Fibroblast of skin of abdomen (primary cell): ENCODE data around the gene UBA6. TPM values are rescaled to one million over a fixed set of nuclear protein-coding genes. Genes with fewer than 3 reads are reported as not detected.
"Not testable (repeated sequence)": the region's sequence is repeated elsewhere in the genome, so short reads cannot be mapped to it uniquely, and the experiment has no call there.

ENCODE experiments used
- DNase-seq: peaks from one replicate; pipeline ENCODE4 v3.0.0-alpha.2; 2013
- polyA plus RNA-seq, 2 experiments: library from polyadenylated mRNA; unstranded; fragments of 120-200 nt; gene quantifications; one replicate each; pipeline ENCODE4 v1.2.1, GENCODE V29; 2013; ENCODE audit not compliant: insufficient read length in 2 of 2

Gene UBA6
- 53.3 TPM for polyA plus RNA-seq (2013, experiment 1 of 2; ENCODE audit: insufficient read length)
- 46.1 TPM for polyA plus RNA-seq (2013, experiment 2 of 2; ENCODE audit: insufficient read length)

- DNase-seq: peak; percentile 96
These were observed at the start of gene UBA6 for GRCh38 chr4:67700738-67701516. TSS of gene UBA6 (minus strand) at chr4:67701155. CDS start at chr4:67701119, 36 bp downstream.

GRCh38 chr4:67750691-67751090 is 49.7 kb upstream of the UBA6 start:
- DNase-seq: no peak

- DNase-seq: no peak
These were observed 48.3 kb upstream of the UBA6 start for GRCh38 chr4:67749286-67749685.

GRCh38 chr4:67746797-67747495 is 46.0 kb upstream of the UBA6 start:
- DNase-seq: peak; percentile 39

- peak; percentile 61 for DNase-seq
These were observed 43.8 kb upstream of the UBA6 start for GRCh38 chr4:67744561-67745283.

- no peak for DNase-seq
These were observed 42.2 kb upstream of the UBA6 start for GRCh38 chr4:67743194-67743593.

GRCh38 chr4:67736262-67736661 is 35.3 kb upstream of the UBA6 start:
- no peak for DNase-seq

GRCh38 chr4:67735325-67735724 is 34.4 kb upstream of the UBA6 start:
- DNase-seq: no peak

GRCh38 chr4:67730511-67730910 is 29.6 kb upstream of the UBA6 start:
- not testable (repeated sequence) for DNase-seq

- DNase-seq: peak; percentile 58
These were observed 26.3 kb upstream of the UBA6 start for GRCh38 chr4:67727124-67727850.

- DNase-seq: peak; percentile 39
These were observed 25.0 kb upstream of the UBA6 start for GRCh38 chr4:67725981-67726380.

GRCh38 chr4:67725132-67725531 is 24.2 kb upstream of the UBA6 start:
- no peak for DNase-seq

- DNase-seq: peak; percentile 7
These were observed 23.0 kb upstream of the UBA6 start for GRCh38 chr4:67723949-67724348.

GRCh38 chr4:67723341-67723740 is 22.4 kb upstream of the UBA6 start:
- no peak for DNase-seq

- peak; percentile 45 for DNase-seq
These were observed 21.0 kb upstream of the UBA6 start for GRCh38 chr4:67721770-67722597.

- no peak for DNase-seq
These were observed 20.4 kb upstream of the UBA6 start for GRCh38 chr4:67721315-67721769.

GRCh38 chr4:67719953-67720617 is 19.1 kb upstream of the UBA6 start:
- DNase-seq: no peak

GRCh38 chr4:67718848-67719247 is 17.9 kb upstream of the UBA6 start:
- DNase-seq: no peak

- DNase-seq: no peak
These were observed 16.6 kb upstream of the UBA6 start for GRCh38 chr4:67717586-67717985.

- DNase-seq: no peak
These were observed 14.0 kb upstream of the UBA6 start for GRCh38 chr4:67714955-67715354.

GRCh38 chr4:67714248-67714583 is 13.3 kb upstream of the UBA6 start:
- no peak for DNase-seq
